Measurements from ENCODE around the gene DIDO1.

GRCh38 chr20:62849431-62849830, 76.9 kb downstream of the DIDO1 start:
- TF ChIP-seq CTCF (conservative IDR thresholded peaks at IDR 0.05 in 1 of 2, IDR thresholded peaks at IDR 0.05 in 1 of 2; ENCODE audit: extremely low read depth in 1 of 2, insufficient read depth in 1 of 2, low read depth in 1 of 2, low read length in 2 of 2) (no peak), EZH2 (IDR thresholded peaks at IDR 0.05; ENCODE audit: borderline replicate concordance, low read length) (no peak)

Measured in mammary epithelial cell (primary cell).